GM12875 (cell line): ENCODE measurements around the gene PRG3.
"Not testable (repeated sequence)": the region's sequence is repeated elsewhere in the genome, so short reads cannot be mapped to it uniquely, and the experiment has no call there.

Source experiments
- H3K4me3 ChIP-seq: one replicate; pipeline ENCODE4 v1.5.1; 2011; ENCODE audit warnings: low read depth, low read length, control low read depth
- TF ChIP-seq, protein P1 (sequence below): IDR thresholded peaks from 2 replicates; pipeline ENCODE4 v1.5.1; 2011; ENCODE audit warnings: low read depth, mild to moderate bottlenecking, control low read depth, inconsistent platforms, low read length, moderate library complexity, borderline replicate concordance; ENCODE audit not compliant: insufficient read depth

The PRG3 gene

GRCh38 chr11:57368106-57368844, 12.7 kb downstream of the PRG3 start:
- TF ChIP-seq, protein P1, sequence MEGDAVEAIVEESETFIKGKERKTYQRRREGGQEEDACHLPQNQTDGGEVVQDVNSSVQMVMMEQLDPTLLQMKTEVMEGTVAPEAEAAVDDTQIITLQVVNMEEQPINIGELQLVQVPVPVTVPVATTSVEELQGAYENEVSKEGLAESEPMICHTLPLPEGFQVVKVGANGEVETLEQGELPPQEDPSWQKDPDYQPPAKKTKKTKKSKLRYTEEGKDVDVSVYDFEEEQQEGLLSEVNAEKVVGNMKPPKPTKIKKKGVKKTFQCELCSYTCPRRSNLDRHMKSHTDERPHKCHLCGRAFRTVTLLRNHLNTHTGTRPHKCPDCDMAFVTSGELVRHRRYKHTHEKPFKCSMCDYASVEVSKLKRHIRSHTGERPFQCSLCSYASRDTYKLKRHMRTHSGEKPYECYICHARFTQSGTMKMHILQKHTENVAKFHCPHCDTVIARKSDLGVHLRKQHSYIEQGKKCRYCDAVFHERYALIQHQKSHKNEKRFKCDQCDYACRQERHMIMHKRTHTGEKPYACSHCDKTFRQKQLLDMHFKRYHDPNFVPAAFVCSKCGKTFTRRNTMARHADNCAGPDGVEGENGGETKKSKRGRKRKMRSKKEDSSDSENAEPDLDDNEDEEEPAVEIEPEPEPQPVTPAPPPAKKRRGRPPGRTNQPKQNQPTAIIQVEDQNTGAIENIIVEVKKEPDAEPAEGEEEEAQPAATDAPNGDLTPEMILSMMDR: no peak
- H3K4me3 ChIP-seq: no peak overlapping the region

DNA sequence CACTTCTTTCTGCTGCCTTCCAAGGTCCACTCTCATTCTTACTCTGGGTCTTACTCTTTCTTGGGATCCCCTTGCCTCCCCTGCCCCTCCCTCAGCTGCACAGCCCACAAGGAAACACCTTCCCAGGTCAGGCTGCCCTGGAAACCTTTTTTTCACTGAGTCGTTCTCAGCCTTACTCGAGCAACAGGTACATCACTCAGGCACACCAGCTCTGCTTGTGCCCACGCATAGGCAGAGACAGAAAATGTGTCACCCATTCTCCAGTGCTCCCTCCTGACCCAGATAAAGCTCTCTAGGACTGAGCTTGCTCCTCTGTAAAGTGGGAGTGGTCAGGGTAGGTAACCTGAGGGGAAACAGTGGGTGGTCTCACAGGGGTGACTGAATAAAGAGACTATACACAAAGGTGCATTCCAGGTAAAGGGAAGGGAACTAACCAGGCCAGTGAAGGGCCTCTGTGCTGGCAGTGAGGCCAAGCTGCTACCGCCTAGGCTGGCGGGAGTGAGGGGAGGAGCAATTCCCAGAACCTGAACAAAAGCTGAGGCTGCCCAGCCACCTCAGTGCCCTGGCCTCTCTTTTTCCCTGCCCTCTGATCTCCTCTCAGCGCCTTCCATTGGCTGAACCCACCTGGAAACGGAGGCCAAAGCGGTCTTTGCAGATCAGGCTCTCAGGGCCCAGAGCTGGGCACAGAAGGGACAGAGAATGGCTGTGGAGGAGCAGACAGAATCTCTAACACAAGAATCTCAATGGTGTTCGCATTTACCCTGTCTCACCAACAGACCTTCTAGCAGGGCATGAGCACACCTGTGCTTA, 15.9 kb downstream of the PRG3 start:
- H3K4me3 ChIP-seq: no peak overlapping the region
- TF ChIP-seq, protein P1: no peak

- TF ChIP-seq, protein P1: no peak
- H3K4me3 ChIP-seq: no peak overlapping the region
Observed at GRCh38 chr11:57363131-57364080, 17.5 kb downstream of the PRG3 start.

GRCh38 chr11:57361926-57362325, 19.0 kb downstream of the PRG3 start:
- H3K4me3 ChIP-seq: no peak overlapping the region
- TF ChIP-seq, protein P1: no peak

DNA sequence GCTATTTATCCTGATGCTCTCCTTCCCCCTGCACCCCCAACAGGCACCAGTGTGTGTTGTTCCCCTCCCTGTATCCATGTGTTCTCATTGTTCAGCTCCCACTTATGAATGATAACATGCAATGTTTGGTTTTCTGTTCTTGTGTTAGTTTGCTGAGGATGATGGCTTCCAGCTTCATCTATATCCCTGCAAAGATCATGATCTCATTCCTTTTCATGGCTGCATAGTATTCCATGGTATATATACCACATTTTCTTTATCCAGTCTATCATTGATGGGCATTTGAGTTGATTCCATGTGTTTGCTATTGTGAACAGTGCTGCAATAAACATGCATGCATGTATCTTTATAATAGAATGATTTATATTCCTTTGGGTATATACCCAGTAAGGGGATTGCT, 19.5 kb downstream of the PRG3 start:
- H3K4me3 ChIP-seq: not testable (repeated sequence)

GRCh38 chr11:57360991-57361390, 20.0 kb downstream of the PRG3 start:
- no peak overlapping the region for H3K4me3 ChIP-seq
- TF ChIP-seq, protein P1: no peak
